Activated naive CD4-positive, alpha-beta T cell treated with anti-CD3 and anti-CD28 coated beads, Interleukin-2, amount 50 U/mL, for 72 hours (primary cell): Measurements from ENCODE around the gene BIK. TPM values are rescaled to one million over a fixed set of nuclear protein-coding genes. Genes with fewer than 3 reads are reported as not detected.

Experiments
- ATAC-seq, 2 donors: fragments of 150-1000 bp; cut with Tn5 transposase; 2 replicates each; pipeline ENCODE4 v1.10.0; 2021; ENCODE audit warnings: mild to moderate bottlenecking in 2 of 2, moderate library complexity in 2 of 2
- DNase-seq, 2 donors: peaks; one replicate each; pipeline ENCODE4 v3.0.0; 2021 to 2022; ENCODE audit warnings: low spot score in 2 of 2
- H3K27ac Mint-ChIP-seq, 2 donors: one replicate each; pipeline ENCODE4 v1.8.0; 2022; ENCODE audit warnings: mild to moderate bottlenecking in 2 of 2, mixed read lengths in 2 of 2
- H3K36me3 Mint-ChIP-seq, 2 donors: one replicate each; pipeline ENCODE4 v1.8.0; 2022; ENCODE audit warnings: mixed read lengths in 2 of 2
- H3K9me3 Mint-ChIP-seq, 2 donors: one replicate each; pipeline ENCODE4 v1.8.0; 2022; ENCODE audit warnings: mixed read lengths in 2 of 2
- total RNA-seq, 2 donors: library from RNA; stranded (reverse); gene quantifications; one replicate each; pipeline ENCODE4 v1.2.3, GENCODE V29; 2022

The BIK gene
- total RNA-seq, 2 donors from 2014 or later = 0.98 to 1.4 TPM

- ATAC-seq (no peak), DNase-seq (no peak)
- peaks cover 12 to 30% of the 10 kb centered on the region in 2 donors for H3K36me3 Mint-ChIP-seq
- no peak overlapping the region for H3K27ac Mint-ChIP-seq
- no peaks in the 10 kb centered on the region for H3K9me3 Mint-ChIP-seq
Measured at GRCh38 chr22:43177479-43177878, 66.9 kb downstream of the BIK start.

Other genes starting within 250 kb of the BIK start
- 10 to 100 TPM; 25.6 to 28.2 TPM for gene PACSIN2, start 95.6 kb upstream of the BIK start, total RNA-seq
- gene TTLL1, start 21.4 kb upstream of the BIK start, total RNA-seq = 1 to 10 TPM; 5.6 to 6.0 TPM
- 10 to 100 TPM in 1 of 2 donors, 1 to 10 TPM in 1; 6.0 to 19.4 TPM for gene MCAT, start 32.6 kb downstream of the BIK start, total RNA-seq
- gene TSPO, start 40.8 kb downstream of the BIK start, total RNA-seq = 100 to 1,000 TPM; 145 to 159 TPM
- gene TTLL12, start 76.4 kb downstream of the BIK start, total RNA-seq = 10 to 100 TPM; 34.3 to 75.0 TPM
- gene SCUBE1, start 232.6 kb downstream of the BIK start, total RNA-seq = under 1 TPM in 1 of 2 donors, not detected in 1; 0.39 TPM